Right atrium auricular region (tissue), 2 donors: ENCODE results near the gene CTAG2. TPM values are rescaled to one million over a fixed set of nuclear protein-coding genes. Genes with fewer than 3 reads are reported as not detected.

Experiments
- DNase-seq: peaks from one replicate; pipeline ENCODE4 v3.0.0-alpha.2; 2019; ENCODE audit warnings: low spot score
- H3K27ac ChIP-seq, 2 donors: fragments of 200-600 bp; sonication (generic); 1 replicate in 1 of 2; 2 replicates in 1 of 2; pipeline ENCODE4 v1.5.1; 2016 to 2019
- H3K27me3 ChIP-seq, 2 donors: fragments of 200-600 bp; sonication (generic); one replicate each; pipeline versions ENCODE4 v1.5.1 to v1.6.0; 2017 to 2019
- H3K36me3 ChIP-seq: fragments of 200-600 bp; sonication (generic); one replicate; pipeline ENCODE4 v1.5.1; 2016
- H3K4me1 ChIP-seq, 2 donors: fragments of 200-600 bp; sonication (generic); one replicate each; pipeline versions ENCODE4 v1.5.1 to v1.6.0; 2017 to 2019
- H3K4me3 ChIP-seq, 2 donors: fragments of 200-600 bp; sonication (generic); 1 replicate in 1 of 2; 2 replicates in 1 of 2; pipeline ENCODE4 v1.5.1; 2017 to 2019; ENCODE audit warnings: mild to moderate bottlenecking in 1 of 2, moderate library complexity in 1 of 2
- H3K9me3 ChIP-seq, 2 donors: fragments of 200-600 bp; sonication (generic); one replicate each; pipeline ENCODE4 v1.5.1; 2019
- total RNA-seq, 2 donors: library from RNA; depleted of rRNA; stranded (reverse); fragments of >200 nt; gene quantifications; one replicate each; pipeline ENCODE4 v1.1.0, GENCODE V29; 2016
- TF ChIP-seq, protein P1 (sequence below), 2 donors: fragments of 200-600 bp; sonication (generic); IDR thresholded peaks; one replicate each; pipeline ENCODE4 v1.5.1; 2019; ENCODE audit warnings: antibody characterized with exemption in 2 of 2

CTAG2 gene
- total RNA-seq, 2 donors from 2014 or later: not detected

DNA sequence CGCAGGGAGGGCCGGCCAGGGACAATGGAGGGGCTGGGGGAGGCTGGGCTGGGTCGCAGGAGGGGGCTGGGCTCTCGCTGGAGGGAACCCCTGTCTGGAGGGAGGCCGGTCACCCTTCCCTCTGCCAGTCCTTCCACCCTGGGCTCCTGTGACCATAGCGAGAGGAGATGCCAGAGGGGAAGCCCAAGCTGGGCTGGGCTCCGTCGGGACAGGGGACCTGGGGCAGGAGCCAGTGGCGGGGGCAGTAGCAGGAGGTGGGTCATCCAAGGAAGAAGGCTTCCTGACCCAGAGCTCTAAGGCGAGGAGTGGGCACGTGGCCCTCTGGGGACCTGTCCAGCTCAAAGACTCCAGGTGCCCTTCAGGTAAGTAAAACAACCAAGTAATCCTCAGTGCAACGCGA lies 51.2 kb downstream of the CTAG2 start:
- no peaks in the 10 kb centered on the region for H3K4me1 ChIP-seq
- no peak overlapping the region for H3K27ac ChIP-seq
- TF ChIP-seq, protein P1, sequence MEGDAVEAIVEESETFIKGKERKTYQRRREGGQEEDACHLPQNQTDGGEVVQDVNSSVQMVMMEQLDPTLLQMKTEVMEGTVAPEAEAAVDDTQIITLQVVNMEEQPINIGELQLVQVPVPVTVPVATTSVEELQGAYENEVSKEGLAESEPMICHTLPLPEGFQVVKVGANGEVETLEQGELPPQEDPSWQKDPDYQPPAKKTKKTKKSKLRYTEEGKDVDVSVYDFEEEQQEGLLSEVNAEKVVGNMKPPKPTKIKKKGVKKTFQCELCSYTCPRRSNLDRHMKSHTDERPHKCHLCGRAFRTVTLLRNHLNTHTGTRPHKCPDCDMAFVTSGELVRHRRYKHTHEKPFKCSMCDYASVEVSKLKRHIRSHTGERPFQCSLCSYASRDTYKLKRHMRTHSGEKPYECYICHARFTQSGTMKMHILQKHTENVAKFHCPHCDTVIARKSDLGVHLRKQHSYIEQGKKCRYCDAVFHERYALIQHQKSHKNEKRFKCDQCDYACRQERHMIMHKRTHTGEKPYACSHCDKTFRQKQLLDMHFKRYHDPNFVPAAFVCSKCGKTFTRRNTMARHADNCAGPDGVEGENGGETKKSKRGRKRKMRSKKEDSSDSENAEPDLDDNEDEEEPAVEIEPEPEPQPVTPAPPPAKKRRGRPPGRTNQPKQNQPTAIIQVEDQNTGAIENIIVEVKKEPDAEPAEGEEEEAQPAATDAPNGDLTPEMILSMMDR (IDR thresholded peaks at IDR 0.05): no peak
- H3K9me3 ChIP-seq: no peaks in the 10 kb centered on the region
- DNase-seq: no peak
- H3K36me3 ChIP-seq: no peaks in the 10 kb centered on the region
- no peak overlapping the region for H3K4me3 ChIP-seq
- H3K27me3 ChIP-seq: no peaks in the 10 kb centered on the region

Other genes with a start within 250 kb of the CTAG2 start
- gene DNASE1L1, start 244.3 kb downstream of the CTAG2 start, total RNA-seq: 10 to 100 TPM; 74.4 to 84.0 TPM
- gene TAFAZZIN, start 242.0 kb downstream of the CTAG2 start, total RNA-seq: 10 to 100 TPM; 24.8 to 28.9 TPM
- gene ATP6AP1, start 224.9 kb downstream of the CTAG2 start, total RNA-seq: 10 to 100 TPM; 50.3 to 77.7 TPM
- 100 to 1,000 TPM in 1 of 2 donors, 10 to 100 TPM in 1; 73.8 to 116 TPM for gene GDI1, start 216.4 kb downstream of the CTAG2 start, total RNA-seq
- gene FAM50A, start 209.4 kb downstream of the CTAG2 start, total RNA-seq: 10 to 100 TPM; 24.3 to 41.7 TPM
- 1 to 10 TPM; 5.9 to 7.1 TPM for gene PLXNA3, start 195.3 kb downstream of the CTAG2 start, total RNA-seq
- gene LAGE3, start 174.3 kb downstream of the CTAG2 start, total RNA-seq: 10 to 100 TPM; 20.1 to 32.9 TPM
- 10 to 100 TPM; 54.6 to 61.0 TPM for gene UBL4A, start 167.0 kb downstream of the CTAG2 start, total RNA-seq
- gene SLC10A3, start 162.9 kb downstream of the CTAG2 start, total RNA-seq: 10 to 100 TPM; 22.2 to 22.9 TPM
- gene FAM3A, start 137.3 kb downstream of the CTAG2 start, total RNA-seq: 10 to 100 TPM; 47.1 to 61.2 TPM
- gene G6PD, start 106.7 kb downstream of the CTAG2 start, total RNA-seq: 10 to 100 TPM; 14.9 to 42.2 TPM
- 1 to 10 TPM; 7.2 to 9.0 TPM for gene IKBKG, start 106.0 kb downstream of the CTAG2 start, total RNA-seq
- not detected for gene CTAG1A, start 68.4 kb downstream of the CTAG2 start, total RNA-seq
- not detected for gene CTAG1B, start 34.3 kb downstream of the CTAG2 start, total RNA-seq
- gene GAB3, start 97.5 kb upstream of the CTAG2 start, total RNA-seq: 10 to 100 TPM; 13.5 to 16.9 TPM
- 10 to 100 TPM; 13.5 to 15.2 TPM for gene DKC1, start 109.3 kb upstream of the CTAG2 start, total RNA-seq
- 10 to 100 TPM; 20.1 to 27.5 TPM for gene MPP1, start 151.9 kb upstream of the CTAG2 start, total RNA-seq
- gene SMIM9, start 181.1 kb upstream of the CTAG2 start, total RNA-seq: not detected
- gene F8A1, start 232.8 kb upstream of the CTAG2 start, total RNA-seq: 10 to 100 TPM in 1 of 2 donors, 1 to 10 TPM in 1; 8.4 to 12.2 TPM